Stimulated activated CD8-positive, alpha-beta memory T cell treated with anti-CD3 and anti-CD28 coated beads, Interleukin-2, amount 100 ng/mL, for 48 hours (primary cell): ENCODE data around the gene XKR8.

Experiments used
- DNase-seq, 2 donors: peaks; one replicate each; pipeline ENCODE4 v3.0.0-alpha.2; 2020; ENCODE audit warnings: low read depth in 2 of 2

XKR8 gene

GRCh38 chr1:27959792-27960603 is at the start of gene XKR8:
Gene XKR8, plus strand, starts transcription at chr1:27959973. Its CDS starts 97 bp downstream, at chr1:27960070.
- peak; percentile 73 to 75 for DNase-seq

GRCh38 chr1:27912429-27912828 is 47.3 kb upstream of the XKR8 start:
- DNase-seq = no peak

- no peak for DNase-seq
Measured at GRCh38 chr1:27915082-27915575, 44.6 kb upstream of the XKR8 start.

GRCh38 chr1:27922272-27922671 is 37.5 kb upstream of the XKR8 start:
- DNase-seq = no peak

GRCh38 chr1:27928216-27928954 is 31.4 kb upstream of the XKR8 start:
- DNase-seq = no peak

GRCh38 chr1:27931184-27931583 is 28.6 kb upstream of the XKR8 start:
- no peak for DNase-seq

- DNase-seq = no peak
Measured at GRCh38 chr1:27931759-27932158, 28.0 kb upstream of the XKR8 start.

- no peak for DNase-seq
Measured at GRCh38 chr1:27934818-27935549, 24.8 kb upstream of the XKR8 start, which contains the start of gene SMPDL3B. Gene SMPDL3B, plus strand, starts transcription at chr1:27935000. Its CDS starts 184 bp downstream, at chr1:27935184.

GRCh38 chr1:27935721-27936120 is 24.1 kb upstream of the XKR8 start:
- DNase-seq = no peak

GRCh38 chr1:27936370-27936769 is 23.4 kb upstream of the XKR8 start:
- DNase-seq = no peak

GRCh38 chr1:27937524-27937836 is 22.3 kb upstream of the XKR8 start:
- DNase-seq = no peak

GRCh38 chr1:27938488-27938887 is 21.3 kb upstream of the XKR8 start:
- DNase-seq = no peak

- peak; percentile 31 to 62 for DNase-seq
Measured at GRCh38 chr1:27940297-27940696, 19.5 kb upstream of the XKR8 start.

GRCh38 chr1:27940870-27941560 is 18.8 kb upstream of the XKR8 start:
- no peak for DNase-seq

- DNase-seq = no peak
Measured at GRCh38 chr1:27941671-27942540, 17.9 kb upstream of the XKR8 start.

GRCh38 chr1:27945020-27945419 is 14.8 kb upstream of the XKR8 start:
- no peak for DNase-seq

GRCh38 chr1:27949027-27949426 is 10.7 kb upstream of the XKR8 start:
- DNase-seq = no peak

- DNase-seq = no peak
Measured at GRCh38 chr1:27951396-27951795, 8.4 kb upstream of the XKR8 start.

GRCh38 chr1:27952147-27952546 is 7.6 kb upstream of the XKR8 start:
- DNase-seq = no peak

- DNase-seq = no peak
Measured at GRCh38 chr1:27954186-27954585, 5.6 kb upstream of the XKR8 start.

GRCh38 chr1:27955076-27955475 is 4.7 kb upstream of the XKR8 start:
- no peak for DNase-seq
